IMR-90 (cell line): ENCODE measurements around the gene GSTK1. TPM values are rescaled to one million over a fixed set of nuclear protein-coding genes. Genes with fewer than 3 reads are reported as not detected.

ENCODE experiments used
- ATAC-seq: fragments of 200-7000 bp; cut with Tn5 transposase; 2 replicates; pipeline ENCODE4 v1.9.1; 2020; ENCODE audit warnings: low read depth, mild to moderate bottlenecking, moderate library complexity
- BruUV-seq: library from RNA; stranded (reverse); fragments of 400-500 nt; replicated peaks from 2 replicates; lab custom pipeline; 2021; lab: Mats Ljungman, UMichigan
- CTCF ChIA-PET: fragments of 300-600 bp; formaldehyde crosslinking; extraction: SDS; loops from one replicate; lab custom pipeline; 2021; ENCODE audit warnings: antibody characterized with exemption; lab: Yijun Ruan, JAX
- POLR2A ChIA-PET: fragments of 300-600 bp; sonication (Branson Sonifier 250); formaldehyde crosslinking; loops from one replicate; lab custom pipeline; 2022; ENCODE audit warnings: antibody characterized with exemption; ENCODE audit not compliant: unreplicated experiment; lab: Charles Lee
- DNase-seq: peaks from one replicate; pipeline ENCODE4 v3.0.0; 2013
- H2AFZ ChIP-seq: replicated peaks from 2 replicates; pipeline ENCODE3; 2013; ENCODE audit warnings: low read length, mild to moderate bottlenecking; ENCODE audit not compliant: poor library complexity
- H2AK5ac ChIP-seq: 2 replicates; pipeline ENCODE4 v1.6.1; 2013; ENCODE audit warnings: low read depth, low read length, inconsistent platforms
- H2AK9ac ChIP-seq: replicated peaks from 2 replicates; pipeline ENCODE3; 2013; ENCODE audit warnings: mild to moderate bottlenecking, low read depth, low read length, moderate library complexity; ENCODE audit not compliant: poor library complexity
- H2BK120ac ChIP-seq: 2 replicates; pipeline ENCODE4 v1.6.1; 2013; ENCODE audit warnings: low read depth, low read length, inconsistent platforms
- H2BK15ac ChIP-seq: 3 replicates; pipeline ENCODE4 v1.6.1; 2013; ENCODE audit warnings: low read depth, low read length, inconsistent platforms
- H2BK20ac ChIP-seq: 2 replicates; pipeline ENCODE4 v1.6.1; 2013; ENCODE audit warnings: low read depth, mild to moderate bottlenecking, inconsistent platforms, low read length, moderate library complexity
- H2BK5ac ChIP-seq: 2 replicates; pipeline ENCODE4 v1.6.1; 2013; ENCODE audit warnings: mild to moderate bottlenecking, low read depth, low read length, inconsistent platforms; ENCODE audit not compliant: poor library complexity, severe bottlenecking
- H3K14ac ChIP-seq: replicated peaks from 2 replicates; pipeline ENCODE4 v1.6.1; 2013; ENCODE audit warnings: low read depth, low read length, inconsistent platforms
- H3K18ac ChIP-seq: 2 replicates; pipeline ENCODE4 v1.6.1; 2013; ENCODE audit warnings: low read depth, low read length, control low read depth
- H3K23ac ChIP-seq: 2 replicates; pipeline ENCODE4 v1.6.1; 2013; ENCODE audit warnings: low read depth, low read length, inconsistent platforms
- H3K27ac ChIP-seq: 2 replicates; pipeline ENCODE4 v1.5.1; 2013; ENCODE audit warnings: mild to moderate bottlenecking, control low read depth, low read length; ENCODE audit not compliant: insufficient read depth
- H3K27me3 ChIP-seq: 2 replicates; pipeline ENCODE4 v1.6.1; 2013; ENCODE audit warnings: low read length; ENCODE audit not compliant: control insufficient read depth, insufficient read depth
- H3K36me3 ChIP-seq: 2 replicates; pipeline ENCODE4 v1.6.1; 2013; ENCODE audit warnings: low read length, mixed read lengths; ENCODE audit not compliant: control insufficient read depth, insufficient read depth
- H3K4ac ChIP-seq: 2 replicates; pipeline ENCODE4 v1.6.1; 2013; ENCODE audit warnings: low read depth, low read length, inconsistent platforms
- H3K4me1 ChIP-seq: 2 replicates; pipeline ENCODE4 v1.6.1; 2013; ENCODE audit warnings: low read length, mixed read lengths; ENCODE audit not compliant: control insufficient read depth, insufficient read depth
- H3K4me2 ChIP-seq: 2 replicates; pipeline ENCODE4 v1.6.1; 2013; ENCODE audit warnings: low read depth, mild to moderate bottlenecking, control low read depth, low read length, moderate library complexity
- H3K4me3 ChIP-seq: 2 replicates; pipeline ENCODE4 v1.5.1; 2013; ENCODE audit warnings: low read depth, mild to moderate bottlenecking, control low read depth, low read length, moderate library complexity; ENCODE audit not compliant: insufficient read depth
- H3K56ac ChIP-seq: 2 replicates; pipeline ENCODE4 v1.6.1; 2013; ENCODE audit warnings: low read length, inconsistent platforms; ENCODE audit not compliant: insufficient read depth; ENCODE audit errors: extremely low read depth
- H3K79me1 ChIP-seq, 2 experiments: 2 replicates each; pipeline ENCODE4 v1.6.1; 2013; ENCODE audit warnings: low read length in 2 of 2, inconsistent platforms in 1 of 2, low read depth in 1 of 2
- H3K9ac ChIP-seq: 2 replicates; pipeline ENCODE4 v1.6.1; 2013; ENCODE audit warnings: low read depth, low read length, control low read depth
- H3K9me1 ChIP-seq: 2 replicates; pipeline ENCODE4 v1.6.1; 2013; ENCODE audit warnings: low read length, inconsistent platforms; ENCODE audit not compliant: insufficient read depth
- H3K9me3 ChIP-seq: 2 replicates; pipeline ENCODE4 v1.6.1; 2013; ENCODE audit warnings: low read length; ENCODE audit not compliant: control insufficient read depth, insufficient read depth
- H4K20me1 ChIP-seq: 2 replicates; pipeline ENCODE4 v1.6.1; 2013; ENCODE audit warnings: low read length, inconsistent platforms; ENCODE audit not compliant: insufficient read depth
- H4K5ac ChIP-seq: 2 replicates; pipeline ENCODE4 v1.6.1; 2013; ENCODE audit warnings: mild to moderate bottlenecking, low read depth, low read length, control low read depth
- H4K8ac ChIP-seq, 2 experiments: 2 replicates each; pipeline ENCODE4 v1.6.1; 2013; ENCODE audit warnings: low read depth in 2 of 2, low read length in 2 of 2, control low read depth in 1 of 2, inconsistent platforms in 1 of 2
- H4K91ac ChIP-seq: 2 replicates; pipeline ENCODE4 v1.6.1; 2013; ENCODE audit warnings: low read depth, low read length, inconsistent platforms; ENCODE audit not compliant: insufficient read depth
- BHLHE40 ChIP-seq: fragments of 150-350 bp; IDR thresholded peaks from 2 replicates; pipeline ENCODE4 v1.6.1; 2016; ENCODE audit warnings: mild to moderate bottlenecking, low read depth, low read length
- CEBPB ChIP-seq: IDR thresholded peaks from 2 replicates; pipeline ENCODE4 v1.6.1; 2012; ENCODE audit warnings: low read depth, low read length, improper control_type of control experiment
- CHD1 ChIP-seq: IDR thresholded peaks from 2 replicates; pipeline ENCODE4 v1.6.1; 2012; ENCODE audit warnings: low read depth, low read length, improper control_type of control experiment
- CTCF ChIP-seq: conservative IDR thresholded peaks from 2 replicates; pipeline ENCODE4 v1.5.1; 2012; ENCODE audit warnings: mild to moderate bottlenecking, low read depth, low read length, improper control_type of control experiment
- ELK1 ChIP-seq: fragments of 150-350 bp; IDR thresholded peaks from 2 replicates; pipeline ENCODE4 v1.6.1; 2016; ENCODE audit warnings: low read depth, mild to moderate bottlenecking, low read length, moderate library complexity, borderline replicate concordance
- FOS ChIP-seq: fragments of 150-350 bp; IDR thresholded peaks from 2 replicates; pipeline ENCODE4 v1.6.1; 2016; ENCODE audit warnings: low read depth, low read length
- MAFK ChIP-seq: IDR thresholded peaks from 2 replicates; pipeline ENCODE4 v1.6.1; 2012; ENCODE audit warnings: low read depth, low read length, improper control_type of control experiment
- MAZ ChIP-seq: IDR thresholded peaks from 2 replicates; pipeline ENCODE4 v1.6.1; 2012; ENCODE audit warnings: low read depth, mild to moderate bottlenecking, low read length, improper control_type of control experiment, moderate library complexity, borderline replicate concordance
- MXI1 ChIP-seq: IDR thresholded peaks from 2 replicates; pipeline ENCODE4 v1.6.1; 2012; ENCODE audit warnings: low read depth, mild to moderate bottlenecking, low read length, moderate library complexity, borderline replicate concordance
- NFE2L2 ChIP-seq: fragments of 150-350 bp; IDR thresholded peaks from 2 replicates; pipeline ENCODE4 v1.6.1; 2016; ENCODE audit warnings: low read depth, mild to moderate bottlenecking, low read length
- POLR2A ChIP-seq: IDR thresholded peaks from 2 replicates; pipeline ENCODE4 v1.6.1; 2012; ENCODE audit warnings: mild to moderate bottlenecking, low read depth, low read length
- RAD21 ChIP-seq: IDR thresholded peaks from 2 replicates; pipeline ENCODE4 v1.6.1; 2012; ENCODE audit warnings: low read length, improper control_type of control experiment
- RCOR1 ChIP-seq: IDR thresholded peaks from 2 replicates; pipeline ENCODE4 v1.6.1; 2012; ENCODE audit warnings: mild to moderate bottlenecking, low read length, improper control_type of control experiment; ENCODE audit not compliant: insufficient replicate concordance
- RFX5 ChIP-seq: IDR thresholded peaks from 2 replicates; pipeline ENCODE4 v1.8.0; 2012; ENCODE audit warnings: low read depth, mild to moderate bottlenecking, low read length, moderate library complexity
- SMC3 ChIP-seq: fragments of 150-350 bp; IDR thresholded peaks from 2 replicates; pipeline ENCODE4 v1.6.1; 2016; ENCODE audit warnings: low read depth, mild to moderate bottlenecking, antibody characterized with exemption, low read length, moderate library complexity
- USF2 ChIP-seq: fragments of 150-350 bp; IDR thresholded peaks from 2 replicates; pipeline ENCODE4 v1.6.1; 2017; ENCODE audit warnings: mild to moderate bottlenecking, antibody characterized with exemption, low read length, low read depth
- WGBS, 2 experiments: methylation state at CpG; one replicate each; pipeline versions ENCODE4 v1.1.5 to v1.1.7; 2013; ENCODE audit warnings: missing lambda C conversion rate in 2 of 2; ENCODE audit not compliant: insufficient read length in 1 of 2; ENCODE audit errors: extremely low coverage in 2 of 2; 5-methylcytosine and 5-hydroxymethylcytosine counted together
- dilution Hi-C: fragments of 300-500 bp; cut with HindIII; formaldehyde crosslinking; loops from one replicate; pipeline ENCODE4 v1.14.3; 2018; ENCODE audit warnings: low sequenced_read_pairs; ENCODE audit not compliant: unreplicated experiment
- in situ Hi-C: fragments of 300-500 bp; cut with MboI; formaldehyde crosslinking; loops from 3 replicates; pipeline ENCODE4 v1.14.3; 2019; ENCODE audit warnings: low sequenced_read_pairs, inconsistent platforms, mixed read lengths
- intact Hi-C: fragments of 100-400 bp; cut with micrococcal nuclease; formaldehyde crosslinking; loops from 2 replicates; pipeline ENCODE4 v1.10.0; 2022
- polyA plus RNA-seq, 3 experiments: library from polyadenylated mRNA; depleted of rRNA; stranded (reverse); fragments of >200 nt; gene quantifications; 2 replicates each; pipeline ENCODE4 v1.2.3, GENCODE V29; 2012; ENCODE audit warnings: low replicate concordance in 1 of 3
- total RNA-seq: library from RNA; depleted of rRNA; stranded (reverse); fragments of >200 nt; gene quantifications from 2 replicates; pipeline ENCODE4 v1.2.3, GENCODE V29; 2012

GSTK1 gene
- total and polyA plus RNA-seq, 2 of the 4 experiments (the other 2 are of a cell fraction), result 64.9 to 111 TPM

GRCh38 chr7:143303733-143304132, 40.5 kb downstream of the GSTK1 start:
- Histone ChIP-seq H3K18ac (no peak overlapping the region), H3K27me3 (no peaks in the 10 kb centered on the region), H3K4me3 (no peak overlapping the region), H4K91ac (no peak overlapping the region), H2BK120ac (no peak overlapping the region), H2AFZ (no peak overlapping the region), H3K79me1 (peaks cover 17 to 35% of the 10 kb centered on the region in 2 experiments), H3K9me1 (peaks cover 12% of the 10 kb centered on the region), H3K4me1 (peaks cover 11% of the 10 kb centered on the region), H2AK9ac (no peak overlapping the region), H3K9me3 (no peaks in the 10 kb centered on the region), H2BK20ac (no peak overlapping the region), H2BK5ac (no peak overlapping the region), H3K4me2 (no peak overlapping the region), H3K36me3 (peaks cover 47% of the 10 kb centered on the region), H3K27ac (no peak overlapping the region), H4K8ac (no peak overlapping the region), H4K5ac (no peak overlapping the region), H2BK15ac (no peak overlapping the region), H2AK5ac (no peak overlapping the region), H3K9ac (no peak overlapping the region), H3K4ac (no peak overlapping the region), H4K20me1 (peaks cover 18% of the 10 kb centered on the region), H3K14ac (no peak overlapping the region), H3K56ac (no peak overlapping the region), H3K23ac (no peak overlapping the region)
- ATAC-seq, result no peak
- 97% methylated on average over 8 of the region's 10 CpGs; no CpG with 5 or more reads in 1 of the 2 experiments for WGBS, 2 experiments
- no peak for TF ChIP-seq CEBPB
- TF ChIP-seq CHD1, result no peak
- TF ChIP-seq POLR2A, result no peak
- no peak for TF ChIP-seq RAD21
- no peak for TF ChIP-seq CTCF
- TF ChIP-seq FOS, result no peak
- TF ChIP-seq ELK1, result no peak
- TF ChIP-seq SMC3, result no peak
- TF ChIP-seq MAZ, result no peak
- TF ChIP-seq USF2, result no peak
- no peak for TF ChIP-seq RCOR1
- no peak for TF ChIP-seq NFE2L2
- TF ChIP-seq BHLHE40, result no peak
- TF ChIP-seq MXI1, result no peak
- TF ChIP-seq MAFK, result no peak
- TF ChIP-seq RFX5, result no peak
- BruUV-seq, result no TSS peak
- ChIA-PET POLR2A (no interaction called here), CTCF (no interaction called here)
- intact Hi-C loops, result no loop called here
- dilution Hi-C loops, result no loop called here
- DNase-seq, result no peak
- in situ Hi-C loops, result no loop called here
